HEK293 (cell line): ENCODE results near the gene PTPRG.

ENCODE experiments used
- CTCF ChIA-PET: fragments of 350-600 bp; formaldehyde crosslinking; extraction: SDS; loops from one replicate; lab custom pipeline; 2021; ENCODE audit warnings: antibody characterized with exemption; lab: Yijun Ruan, JAX
- POLR2A ChIA-PET: fragments of 300-600 bp; formaldehyde crosslinking; extraction: SDS; loops from one replicate; lab custom pipeline; 2020; ENCODE audit warnings: antibody characterized with exemption, inconsistent platforms; lab: Yijun Ruan, JAX
- H3K27ac ChIP-seq: fragments of 200-500 bp; sonication (Bioruptor generic); 2 replicates; pipeline ENCODE4 v1.5.1; 2014; ENCODE audit warnings: low read depth, low read length, control low read depth, inconsistent platforms; ENCODE audit errors: extremely low read depth
- H3K36me3 ChIP-seq, 2 experiments: fragments of 200-500 bp in 1 of 2; sonication (Bioruptor generic) in 1 of 2; 1 replicate in 1 of 2; 2 replicates in 1 of 2; pipeline ENCODE4 v1.5.1; 2014 to 2017; ENCODE audit warnings: inconsistent platforms in 2 of 2, low read length in 2 of 2; ENCODE audit not compliant: control insufficient read depth in 2 of 2, insufficient read depth in 1 of 2
- H3K4me1 ChIP-seq: fragments of 200-500 bp; sonication (Bioruptor generic); 2 replicates; pipeline ENCODE4 v1.5.1; 2014; ENCODE audit warnings: mild to moderate bottlenecking, low read length, inconsistent platforms; ENCODE audit not compliant: control insufficient read depth, insufficient read depth
- H3K4me3 ChIP-seq: 2 replicates; pipeline ENCODE4 v1.5.1; 2011; ENCODE audit warnings: low read depth, mild to moderate bottlenecking, control low read depth, low read length, moderate library complexity
- H3K9me3 ChIP-seq: fragments of 200-500 bp; sonication (Bioruptor generic); 2 replicates; pipeline ENCODE4 v1.5.1; 2014; ENCODE audit warnings: low read depth, low read length, inconsistent platforms; ENCODE audit not compliant: control insufficient read depth, insufficient read depth
- BCL11A ChIP-seq: fragments of 450-650 bp; formaldehyde crosslinking; IDR thresholded peaks from 2 replicates; pipeline ENCODE4 v1.5.1; 2016; ENCODE audit warnings: low read depth, missing biosample characterization, missing genetic modification characterization
- GLI2 ChIP-seq: fragments of 450-650 bp; formaldehyde crosslinking; IDR thresholded peaks from 2 replicates; pipeline ENCODE4; 2017; ENCODE audit warnings: missing biosample characterization, missing genetic modification characterization, low read depth, borderline replicate concordance
- GLI4 ChIP-seq: fragments of 450-650 bp; formaldehyde crosslinking; IDR thresholded peaks from 2 replicates; pipeline ENCODE4 v1.5.1; 2016; ENCODE audit warnings: missing biosample characterization, missing genetic modification characterization
- IKZF3 ChIP-seq: fragments of 450-650 bp; IDR thresholded peaks from 2 replicates; pipeline ENCODE4 v1.5.0; 2018; ENCODE audit warnings: missing biosample characterization, mild to moderate bottlenecking, missing genetic modification characterization, moderate library complexity
- MZF1 ChIP-seq: fragments of 450-650 bp; formaldehyde crosslinking; IDR thresholded peaks from 2 replicates; pipeline ENCODE4 v1.5.1; 2017; ENCODE audit warnings: missing biosample characterization, missing genetic modification characterization, borderline replicate concordance
- PBX3 ChIP-seq: sonication (generic); formaldehyde crosslinking; IDR thresholded peaks from 2 replicates; pipeline ENCODE4 v1.8.1; 2022; ENCODE audit warnings: mild to moderate bottlenecking, moderate library complexity, missing genetic modification reagents
- RBAK ChIP-seq: fragments of 450-650 bp; formaldehyde crosslinking; IDR thresholded peaks from 2 replicates; pipeline ENCODE4 v1.5.1; 2016; ENCODE audit warnings: missing biosample characterization, missing genetic modification characterization
- SP7 ChIP-seq: fragments of 450-650 bp; formaldehyde crosslinking; IDR thresholded peaks from 2 replicates; pipeline ENCODE4 v1.5.1; 2016; ENCODE audit warnings: missing biosample characterization, missing genetic modification characterization
- TCF7L2 ChIP-seq: IDR thresholded peaks from 2 replicates; pipeline ENCODE4 v1.6.1; 2011; ENCODE audit warnings: low read depth, mild to moderate bottlenecking, inconsistent platforms, low read length, moderate library complexity, borderline replicate concordance
- TRIM28 ChIP-seq: IDR thresholded peaks from 2 replicates; pipeline ENCODE4 v1.6.1; 2011; ENCODE audit warnings: low read length, control low read depth, borderline replicate concordance
- ZBTB20 ChIP-seq: fragments of 450-650 bp; formaldehyde crosslinking; IDR thresholded peaks from 2 replicates; pipeline ENCODE4 v1.5.1; 2016; ENCODE audit warnings: missing biosample characterization, missing genetic modification characterization
- ZFP41 ChIP-seq: fragments of 450-650 bp; formaldehyde crosslinking; IDR thresholded peaks from 2 replicates; pipeline ENCODE4 v1.5.1; 2016; ENCODE audit warnings: missing biosample characterization, missing genetic modification characterization, borderline replicate concordance
- ZIC2 ChIP-seq: fragments of 450-650 bp; formaldehyde crosslinking; IDR thresholded peaks from 2 replicates; pipeline ENCODE4 v1.5.1; 2016; ENCODE audit warnings: missing biosample characterization, missing genetic modification characterization
- ZNF214 ChIP-seq: fragments of 450-650 bp; formaldehyde crosslinking; IDR thresholded peaks from 2 replicates; pipeline ENCODE4 v1.5.1; 2017; ENCODE audit warnings: missing biosample characterization, mild to moderate bottlenecking, missing genetic modification characterization, borderline replicate concordance
- ZNF239 ChIP-seq: fragments of 450-650 bp; formaldehyde crosslinking; IDR thresholded peaks from 2 replicates; pipeline ENCODE4 v1.5.1; 2016; ENCODE audit warnings: missing biosample characterization, missing genetic modification characterization
- ZNF274 ChIP-seq, 2 experiments: fragments of 200-500 bp in 1 of 2; fragments of 450-650 bp in 1 of 2; sonication (Bioruptor generic) in 1 of 2; formaldehyde crosslinking in 1 of 2; IDR thresholded peaks; 2 replicates each; pipeline versions ENCODE4 v1.5.1 to v1.6.1; 2014 to 2016; ENCODE audit warnings: borderline replicate concordance in 1 of 2, inconsistent platforms in 1 of 2, low read length in 1 of 2, missing biosample characterization in 1 of 2, missing genetic modification characterization in 1 of 2
- ZNF354C ChIP-seq: fragments of 450-650 bp; formaldehyde crosslinking; IDR thresholded peaks from 2 replicates; pipeline ENCODE4 v1.5.1; 2016; ENCODE audit warnings: missing biosample characterization, missing genetic modification characterization, low read depth, borderline replicate concordance
- ZNF394 ChIP-seq: fragments of 450-650 bp; formaldehyde crosslinking; IDR thresholded peaks from 2 replicates; pipeline ENCODE4 v1.5.1; 2016; ENCODE audit warnings: missing biosample characterization, missing genetic modification characterization, mild to moderate bottlenecking, moderate library complexity, borderline replicate concordance
- ZNF513 ChIP-seq: fragments of 450-650 bp; IDR thresholded peaks from 2 replicates; pipeline ENCODE4 v1.5.1; 2018; ENCODE audit warnings: missing biosample characterization, missing genetic modification characterization
- ZNF544 ChIP-seq: fragments of 450-650 bp; formaldehyde crosslinking; IDR thresholded peaks from 2 replicates; pipeline ENCODE4 v1.5.0; 2017; ENCODE audit warnings: missing biosample characterization, missing genetic modification characterization
- ZNF580 ChIP-seq: fragments of 450-650 bp; formaldehyde crosslinking; IDR thresholded peaks from 2 replicates; pipeline ENCODE4 v1.5.1; 2016; ENCODE audit warnings: missing biosample characterization, missing genetic modification characterization
- ZNF585B ChIP-seq: fragments of 450-650 bp; formaldehyde crosslinking; IDR thresholded peaks from 2 replicates; pipeline ENCODE4 v1.5.1; 2016; ENCODE audit warnings: missing biosample characterization, missing genetic modification characterization
- ZNF645 ChIP-seq: fragments of 450-650 bp; formaldehyde crosslinking; IDR thresholded peaks from 2 replicates; pipeline ENCODE4; 2016; ENCODE audit warnings: missing biosample characterization, missing genetic modification characterization
- ZNF701 ChIP-seq: fragments of 450-650 bp; formaldehyde crosslinking; IDR thresholded peaks from 2 replicates; pipeline ENCODE4 v1.5.1; 2016; ENCODE audit warnings: missing biosample characterization, missing genetic modification characterization
- ZNF777 ChIP-seq: fragments of 450-650 bp; formaldehyde crosslinking; IDR thresholded peaks from 2 replicates; pipeline ENCODE4 v1.5.1; 2017; ENCODE audit warnings: missing biosample characterization, missing genetic modification characterization, borderline replicate concordance
- ZSCAN23 ChIP-seq: fragments of 450-650 bp; formaldehyde crosslinking; IDR thresholded peaks from 2 replicates; pipeline ENCODE4 v1.5.1; 2016; ENCODE audit warnings: missing biosample characterization, missing genetic modification characterization

Gene PTPRG

GRCh38 chr3:61535826-61536225 is 25.5 kb upstream of the PTPRG start:
- ChIA-PET CTCF (interaction anchor here (1.1 to 2.0 kb wide), 2 partner anchors 9 to 654 kb away, joined by 3 to 4 read pairs; no protein-coding TSS in a partner anchor), POLR2A (interaction anchor here (0.6 kb wide), 1 partner anchor 76 kb away, joined by 3 read pairs; no protein-coding TSS in a partner anchor)
- H3K4me3 ChIP-seq: no peak overlapping the region

GRCh38 chr3:61537366-61537765 is 24.0 kb upstream of the PTPRG start:
- H3K4me3 ChIP-seq: no peak overlapping the region
- H3K9me3 ChIP-seq: no peaks in the 10 kb centered on the region
- H3K36me3 ChIP-seq: no peaks in the 10 kb centered on the region
- no peaks in the 10 kb centered on the region for H3K4me1 ChIP-seq
- no peak overlapping the region for H3K27ac ChIP-seq
- peak; percentile 64; the same call in 1 of the 2 replicates for TF ChIP-seq TRIM28
- TF ChIP-seq ZNF239 (tag by site-specific recombination): no peak
- peak; percentile 33; the same call in 1 of the 2 replicates for TF ChIP-seq MZF1 (tag by site-specific recombination)
- CTCF ChIA-PET: interaction anchor here (0.6 to 2.0 kb wide), 2 partner anchors 8 to 18 kb away, joined by 3 to 4 read pairs; no protein-coding TSS in a partner anchor
- POLR2A ChIA-PET: no interaction called here

More at GRCh38 chr3:61535826-61536225, 25.5 kb upstream of the PTPRG start:
- TF ChIP-seq TCF7L2: no peak
- TF ChIP-seq GLI4 (tag by site-specific recombination): no peak
- TF ChIP-seq ZNF394 (tag by site-specific recombination): no peak
- TF ChIP-seq ZIC2: no peak
- TF ChIP-seq ZNF544 (tag by site-specific recombination): no peak
- no peak for TF ChIP-seq GLI2 (tag by site-specific recombination)
- TF ChIP-seq ZSCAN23 (tag by site-specific recombination): no peak
- no peak for TF ChIP-seq ZNF214 (tag by site-specific recombination)
- TF ChIP-seq ZNF645 (tag by site-specific recombination): no peak
- no peaks in the 10 kb centered on the region for H3K9me3 ChIP-seq
- H3K4me1 ChIP-seq: no peaks in the 10 kb centered on the region
- no peaks in the 10 kb centered on the region for H3K36me3 ChIP-seq
- H3K27ac ChIP-seq: no peak overlapping the region

- Histone ChIP-seq H3K9me3 (no peaks in the 10 kb centered on the region), H3K36me3 (no peaks in the 10 kb centered on the region), H3K4me3 (no peak overlapping the region), H3K4me1 (no peaks in the 10 kb centered on the region), H3K27ac (no peak overlapping the region)
- ChIA-PET POLR2A (no interaction called here), CTCF (no interaction called here)
- no peak for TF ChIP-seq PBX3 (CRISPR knock-in tag)
- no peak for TF ChIP-seq ZNF701 (tag by site-specific recombination)
- TF ChIP-seq ZFP41: no peak
- TF ChIP-seq ZNF274 (IDR thresholded peaks at IDR 0.05; ENCODE audit: low read length): no peak
- TF ChIP-seq ZNF274 (tag by site-specific recombination; IDR thresholded peaks at IDR 0.05; ENCODE audit: borderline replicate concordance): no peak
- no peak for TF ChIP-seq ZNF580 (tag by site-specific recombination)
- no peak for TF ChIP-seq SP7 (tag by site-specific recombination)
- TF ChIP-seq BCL11A (tag by site-specific recombination): no peak
- no peak for TF ChIP-seq ZNF513 (tag by site-specific recombination)
- no peak for TF ChIP-seq IKZF3 (tag by site-specific recombination)
- TF ChIP-seq ZBTB20 (tag by site-specific recombination): no peak
- TF ChIP-seq RBAK (tag by site-specific recombination): no peak
- no peak for TF ChIP-seq ZNF354C (tag by site-specific recombination)
- no peak for TF ChIP-seq ZNF777 (tag by site-specific recombination)
- no peak for TF ChIP-seq TCF7L2
- TF ChIP-seq ZNF585B: no peak
Observed at GRCh38 chr3:61538486-61538885, 22.9 kb upstream of the PTPRG start.
